H9 (cell line): ENCODE results near the gene PRKAG2. TPM values are rescaled to one million over a fixed set of nuclear protein-coding genes. Genes with fewer than 3 reads are reported as not detected.

Experiments
- DNase-seq: peaks from one replicate; pipeline ENCODE4 v3.0.0-alpha.2; 2017
- H2AFZ ChIP-seq: one replicate; pipeline ENCODE4 v1.6.1; 2013; ENCODE audit warnings: mild to moderate bottlenecking, low read length, control low read depth, moderate library complexity
- H2AK5ac ChIP-seq: 2 replicates; pipeline ENCODE4 v1.6.1; 2013; ENCODE audit warnings: low read length, control low read depth, mixed read lengths; ENCODE audit not compliant: insufficient read length
- H2BK120ac ChIP-seq: one replicate; pipeline ENCODE4 v1.6.1; 2013; ENCODE audit warnings: low read depth, mild to moderate bottlenecking, low read length, control low read depth, inconsistent platforms; ENCODE audit not compliant: poor library complexity, severe bottlenecking
- H2BK12ac ChIP-seq: 2 replicates; pipeline ENCODE4 v1.6.1; 2013; ENCODE audit warnings: low read length, control low read depth, mixed read lengths, low read depth; ENCODE audit not compliant: insufficient read length
- H2BK15ac ChIP-seq: 2 replicates; pipeline ENCODE4 v1.6.1; 2013; ENCODE audit warnings: low read depth, low read length, control low read depth
- H2BK20ac ChIP-seq: one replicate; pipeline ENCODE4 v1.6.1; 2013; ENCODE audit warnings: low read depth, mild to moderate bottlenecking, low read length, control low read depth, inconsistent platforms; ENCODE audit not compliant: poor library complexity, severe bottlenecking
- H2BK5ac ChIP-seq: 2 replicates; pipeline ENCODE4 v1.6.1; 2013; ENCODE audit warnings: low read length, control low read depth, mixed read lengths; ENCODE audit not compliant: insufficient read length
- H3K14ac ChIP-seq: 2 replicates; pipeline ENCODE4 v1.6.1; 2013; ENCODE audit warnings: low read length, control low read depth; ENCODE audit not compliant: insufficient read depth
- H3K18ac ChIP-seq: 2 replicates; pipeline ENCODE4 v1.6.1; 2013; ENCODE audit warnings: low read depth, mild to moderate bottlenecking, mixed read lengths, low read length, control low read depth; ENCODE audit not compliant: insufficient read length
- H3K23ac ChIP-seq: 2 replicates; pipeline ENCODE4 v1.6.1; 2013; ENCODE audit warnings: low read length, control low read depth, mixed read lengths, low read depth; ENCODE audit not compliant: insufficient read length
- H3K23me2 ChIP-seq: 2 replicates; pipeline ENCODE4 v1.6.1; 2013; ENCODE audit warnings: low read depth, mild to moderate bottlenecking, mixed read lengths, low read length, control low read depth; ENCODE audit not compliant: insufficient read length, poor library complexity, severe bottlenecking
- H3K27ac ChIP-seq: 2 replicates; pipeline ENCODE4 v1.5.1; 2013; ENCODE audit warnings: low read length, control low read depth, mixed read lengths, low read depth; ENCODE audit not compliant: insufficient read length
- H3K27me3 ChIP-seq: 2 replicates; pipeline ENCODE4 v1.6.1; 2013; ENCODE audit warnings: low read length, control low read depth, inconsistent platforms; ENCODE audit not compliant: insufficient read depth
- H3K4ac ChIP-seq: 2 replicates; pipeline ENCODE4 v1.6.1; 2013; ENCODE audit warnings: low read depth, mild to moderate bottlenecking, control low read depth, inconsistent platforms, low read length, moderate library complexity
- H3K4me1 ChIP-seq: 2 replicates; pipeline ENCODE4 v1.6.1; 2013; ENCODE audit warnings: low read length, control low read depth, inconsistent platforms; ENCODE audit not compliant: insufficient read depth
- H3K4me2 ChIP-seq: 2 replicates; pipeline ENCODE4 v1.6.1; 2013; ENCODE audit warnings: low read length, control low read depth, mixed read lengths; ENCODE audit not compliant: insufficient read length, insufficient read depth
- H3K56ac ChIP-seq: 2 replicates; pipeline ENCODE4 v1.6.1; 2013; ENCODE audit warnings: low read depth, mild to moderate bottlenecking, mixed read lengths, low read length, control low read depth; ENCODE audit not compliant: insufficient read length
- H3K79me1 ChIP-seq: 2 replicates; pipeline ENCODE4 v1.6.1; 2013; ENCODE audit warnings: low read depth, mild to moderate bottlenecking, moderate library complexity, low read length, control low read depth, inconsistent platforms; ENCODE audit not compliant: insufficient read depth, poor library complexity, severe bottlenecking
- H3K79me2 ChIP-seq: 2 replicates; pipeline ENCODE4 v1.6.1; 2013; ENCODE audit warnings: low read length, control low read depth, inconsistent platforms; ENCODE audit not compliant: insufficient read depth
- H3K9ac ChIP-seq: 2 replicates; pipeline ENCODE4 v1.6.1; 2013; ENCODE audit warnings: low read length, control low read depth, mixed read lengths; ENCODE audit not compliant: insufficient read length; ENCODE audit errors: extremely low read depth
- H3K9me3 ChIP-seq: one replicate; pipeline ENCODE4 v1.6.1; 2013; ENCODE audit warnings: low read depth, low read length, inconsistent platforms; ENCODE audit not compliant: control insufficient read depth
- H3T11ph ChIP-seq: one replicate; pipeline ENCODE4 v1.6.1; 2013; ENCODE audit warnings: mild to moderate bottlenecking, low read length, control low read depth, inconsistent platforms
- H4K20me1 ChIP-seq: one replicate; pipeline ENCODE4 v1.6.1; 2013; ENCODE audit not compliant: control insufficient read depth, insufficient read length, insufficient read depth
- H4K5ac ChIP-seq: 2 replicates; pipeline ENCODE4 v1.6.1; 2013; ENCODE audit warnings: low read depth, mild to moderate bottlenecking, mixed read lengths, low read length, control low read depth; ENCODE audit not compliant: insufficient read length
- H4K8ac ChIP-seq: replicated peaks from 2 replicates; pipeline ENCODE4 v1.6.1; 2013; ENCODE audit warnings: low read length, control low read depth, mixed read lengths, low read depth; ENCODE audit not compliant: insufficient read length
- H4K91ac ChIP-seq: 2 replicates; pipeline ENCODE4 v1.6.1; 2013; ENCODE audit warnings: low read depth, mild to moderate bottlenecking, moderate library complexity, mixed read lengths, low read length, control low read depth; ENCODE audit not compliant: insufficient read length
- H3K27ac Mint-ChIP-seq, 3 experiments: 2 replicates in 2 of 3; 3 replicates in 1 of 3; pipeline ENCODE4 v1.8.0; 2020 to 2021; ENCODE audit warnings: mixed read lengths in 3 of 3, mild to moderate bottlenecking in 1 of 3, moderate library complexity in 1 of 3
- H3K27me3 Mint-ChIP-seq: 2 replicates; pipeline ENCODE4 v1.8.0; 2021; ENCODE audit warnings: low read depth, mild to moderate bottlenecking, moderate library complexity, mixed read lengths
- H3K36me3 Mint-ChIP-seq, 3 experiments: 2 replicates in 2 of 3; 3 replicates in 1 of 3; pipeline ENCODE4 v1.8.0; 2020 to 2021; ENCODE audit warnings: low read depth in 3 of 3, mixed read lengths in 3 of 3; ENCODE audit not compliant: insufficient read depth in 1 of 3
- H3K4me1 Mint-ChIP-seq, 2 experiments: 2 replicates each; pipeline ENCODE4 v1.8.0; 2020; ENCODE audit warnings: mixed read lengths in 2 of 2
- H3K4me3 Mint-ChIP-seq, 2 experiments: 2 replicates in 1 of 2; 3 replicates in 1 of 2; pipeline ENCODE4 v1.8.0; 2020 to 2021; ENCODE audit warnings: mild to moderate bottlenecking in 2 of 2, mixed read lengths in 2 of 2, moderate library complexity in 1 of 2
- H3K9me3 Mint-ChIP-seq, 2 experiments: 2 replicates in 1 of 2; 3 replicates in 1 of 2; pipeline ENCODE4 v1.8.0; 2020; ENCODE audit warnings: mild to moderate bottlenecking in 2 of 2, mixed read lengths in 2 of 2, moderate library complexity in 1 of 2
- WGBS: extraction: QIAGEN DNeasy Blood & Tissue Kit; methylation state at CpG from one replicate; pipeline ENCODE4 v1.1.7; 2013; ENCODE audit warnings: missing lambda C conversion rate, low lambda C conversion rate, mixed read lengths; ENCODE audit not compliant: insufficient read length; ENCODE audit errors: extremely low coverage; 5-methylcytosine and 5-hydroxymethylcytosine counted together
- total RNA-seq: library from RNA; stranded (reverse); gene quantifications from 2 replicates; pipeline ENCODE4 v1.2.1, GENCODE V29; 2021
- TF ChIP-seq, protein P1 (sequence below): fragments of 200-600 bp; sonication (generic); conservative IDR thresholded peaks from 3 replicates; pipeline ENCODE4 v1.8.0; 2021; ENCODE audit warnings: antibody characterized with exemption, mild to moderate bottlenecking

PRKAG2 gene
- total RNA-seq, 1 experiment from 2014 or later: 11.8 TPM

- Histone ChIP-seq H3K4ac (no peak overlapping the region), H3K27me3 (peaks cover 2% of the 10 kb centered on the region; the same call in 1 of the 2 replicates), H2BK20ac (no peak overlapping the region), H2BK15ac (no peak overlapping the region), H3K14ac (no peak overlapping the region), H3K27ac (no peak overlapping the region), H2BK120ac (no peak overlapping the region), H4K5ac (no peak overlapping the region), H4K8ac (no peak overlapping the region), H2BK12ac (no peak overlapping the region), H3K56ac (no peak overlapping the region), H3K23me2 (no peaks in the 10 kb centered on the region), H3K9me3 (no peaks in the 10 kb centered on the region), H2AK5ac (no peak overlapping the region), H3K4me1 (no peaks in the 10 kb centered on the region), H3K9ac (no peak overlapping the region), H2BK5ac (no peak overlapping the region), H3T11ph (no peak overlapping the region), H4K91ac (no peak overlapping the region), H3K79me1 (no peaks in the 10 kb centered on the region), H3K23ac (no peak overlapping the region), H2AFZ (no peak overlapping the region), H4K20me1 (no peaks in the 10 kb centered on the region), H3K79me2 (no peaks in the 10 kb centered on the region), H3K4me2 (no peak overlapping the region), H3K18ac (no peak overlapping the region)
- no peaks in the 10 kb centered on the region for H3K36me3 Mint-ChIP-seq
- no peaks in the 10 kb centered on the region for H3K9me3 Mint-ChIP-seq
- WGBS: no CpG with 5 or more reads among the region's 4 CpGs
- no peaks in the 10 kb centered on the region; a peak in 2 of 4 replicates for H3K4me1 Mint-ChIP-seq
- H3K4me3 Mint-ChIP-seq: no peak overlapping the region
- peaks cover 62% of the 10 kb centered on the region for H3K27me3 Mint-ChIP-seq
- TF ChIP-seq, protein P1, sequence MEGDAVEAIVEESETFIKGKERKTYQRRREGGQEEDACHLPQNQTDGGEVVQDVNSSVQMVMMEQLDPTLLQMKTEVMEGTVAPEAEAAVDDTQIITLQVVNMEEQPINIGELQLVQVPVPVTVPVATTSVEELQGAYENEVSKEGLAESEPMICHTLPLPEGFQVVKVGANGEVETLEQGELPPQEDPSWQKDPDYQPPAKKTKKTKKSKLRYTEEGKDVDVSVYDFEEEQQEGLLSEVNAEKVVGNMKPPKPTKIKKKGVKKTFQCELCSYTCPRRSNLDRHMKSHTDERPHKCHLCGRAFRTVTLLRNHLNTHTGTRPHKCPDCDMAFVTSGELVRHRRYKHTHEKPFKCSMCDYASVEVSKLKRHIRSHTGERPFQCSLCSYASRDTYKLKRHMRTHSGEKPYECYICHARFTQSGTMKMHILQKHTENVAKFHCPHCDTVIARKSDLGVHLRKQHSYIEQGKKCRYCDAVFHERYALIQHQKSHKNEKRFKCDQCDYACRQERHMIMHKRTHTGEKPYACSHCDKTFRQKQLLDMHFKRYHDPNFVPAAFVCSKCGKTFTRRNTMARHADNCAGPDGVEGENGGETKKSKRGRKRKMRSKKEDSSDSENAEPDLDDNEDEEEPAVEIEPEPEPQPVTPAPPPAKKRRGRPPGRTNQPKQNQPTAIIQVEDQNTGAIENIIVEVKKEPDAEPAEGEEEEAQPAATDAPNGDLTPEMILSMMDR: no peak
- H3K27ac Mint-ChIP-seq: no peak overlapping the region
- DNase-seq: no peak
Observed at GRCh38 chr7:151710646-151711434, 166.1 kb downstream of the PRKAG2 start.
